HEK293 (cell line): ENCODE data around the gene RNF44.

Experiments
- GLIS2 ChIP-seq: fragments of 450-650 bp; formaldehyde crosslinking; IDR thresholded peaks from 2 replicates; pipeline ENCODE4 v1.5.1; 2016; ENCODE audit warnings: missing biosample characterization, missing genetic modification characterization
- PRDM1 ChIP-seq: fragments of 450-650 bp; formaldehyde crosslinking; IDR thresholded peaks from 2 replicates; pipeline ENCODE4; 2016; ENCODE audit warnings: missing biosample characterization, missing genetic modification characterization
- RBAK ChIP-seq: fragments of 450-650 bp; formaldehyde crosslinking; IDR thresholded peaks from 2 replicates; pipeline ENCODE4 v1.5.1; 2016; ENCODE audit warnings: missing biosample characterization, missing genetic modification characterization
- ZBTB17 ChIP-seq: fragments of 450-650 bp; formaldehyde crosslinking; IDR thresholded peaks from 2 replicates; pipeline ENCODE4 v1.5.1; 2016; ENCODE audit warnings: missing biosample characterization, missing genetic modification characterization
- ZNF596 ChIP-seq: fragments of 450-650 bp; IDR thresholded peaks from 2 replicates; pipeline ENCODE4 v1.5.0; 2018; ENCODE audit warnings: missing biosample characterization, mild to moderate bottlenecking, missing genetic modification characterization, moderate library complexity
- ZNF658 ChIP-seq: fragments of 450-650 bp; formaldehyde crosslinking; IDR thresholded peaks from 2 replicates; pipeline ENCODE4; 2016; ENCODE audit warnings: missing biosample characterization, missing genetic modification characterization
- TF ChIP-seq, protein P1 (sequence below): fragments of 450-650 bp; formaldehyde crosslinking; IDR thresholded peaks from 2 replicates; pipeline ENCODE4 v1.5.1; 2017; ENCODE audit warnings: missing biosample characterization, missing genetic modification characterization
- TF ChIP-seq, protein P2 (sequence below): fragments of 450-650 bp; formaldehyde crosslinking; IDR thresholded peaks from 2 replicates; pipeline ENCODE4 v1.5.1; 2016; ENCODE audit warnings: missing biosample characterization, missing genetic modification characterization

DNA sequence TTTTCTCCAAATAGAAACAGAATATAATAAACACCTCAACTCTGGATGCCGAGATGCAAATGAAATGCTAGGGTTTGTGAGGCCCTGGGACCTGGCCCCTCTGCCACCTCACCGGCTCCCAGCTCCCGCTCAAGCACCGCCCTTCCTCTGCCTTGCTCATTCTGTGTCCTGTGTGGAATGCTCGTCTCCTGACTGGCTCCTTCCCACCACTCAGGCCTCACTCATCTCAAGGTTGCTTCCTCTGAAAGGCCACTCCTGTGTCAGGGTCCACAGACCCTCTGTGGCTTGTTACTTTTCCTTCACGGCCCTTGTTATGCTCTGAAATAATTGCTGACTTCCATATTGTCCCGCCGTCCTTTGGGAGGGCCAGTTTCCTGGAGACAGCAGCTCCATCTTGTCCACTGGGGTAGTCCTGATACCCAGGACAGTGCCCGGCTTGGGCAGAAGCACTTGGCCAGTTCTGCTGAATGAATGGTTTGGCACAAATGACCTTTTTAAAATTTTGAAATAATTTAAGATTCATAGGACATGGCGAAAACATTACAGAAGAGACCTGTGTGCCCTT, 15.4 kb downstream of the RNF44 start:
- no peak for TF ChIP-seq RBAK
- TF ChIP-seq, protein P1, sequence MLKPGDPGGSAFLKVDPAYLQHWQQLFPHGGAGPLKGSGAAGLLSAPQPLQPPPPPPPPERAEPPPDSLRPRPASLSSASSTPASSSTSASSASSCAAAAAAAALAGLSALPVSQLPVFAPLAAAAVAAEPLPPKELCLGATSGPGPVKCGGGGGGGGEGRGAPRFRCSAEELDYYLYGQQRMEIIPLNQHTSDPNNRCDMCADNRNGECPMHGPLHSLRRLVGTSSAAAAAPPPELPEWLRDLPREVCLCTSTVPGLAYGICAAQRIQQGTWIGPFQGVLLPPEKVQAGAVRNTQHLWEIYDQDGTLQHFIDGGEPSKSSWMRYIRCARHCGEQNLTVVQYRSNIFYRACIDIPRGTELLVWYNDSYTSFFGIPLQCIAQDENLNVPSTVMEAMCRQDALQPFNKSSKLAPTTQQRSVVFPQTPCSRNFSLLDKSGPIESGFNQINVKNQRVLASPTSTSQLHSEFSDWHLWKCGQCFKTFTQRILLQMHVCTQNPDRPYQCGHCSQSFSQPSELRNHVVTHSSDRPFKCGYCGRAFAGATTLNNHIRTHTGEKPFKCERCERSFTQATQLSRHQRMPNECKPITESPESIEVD (tag by site-specific recombination): no peak
- no peak for TF ChIP-seq GLIS2
- no peak for TF ChIP-seq ZNF596 (tag by site-specific recombination)
- no peak for TF ChIP-seq PRDM1 (tag by site-specific recombination)
- no peak for TF ChIP-seq ZBTB17 (tag by site-specific recombination)
- TF ChIP-seq, protein P2, sequence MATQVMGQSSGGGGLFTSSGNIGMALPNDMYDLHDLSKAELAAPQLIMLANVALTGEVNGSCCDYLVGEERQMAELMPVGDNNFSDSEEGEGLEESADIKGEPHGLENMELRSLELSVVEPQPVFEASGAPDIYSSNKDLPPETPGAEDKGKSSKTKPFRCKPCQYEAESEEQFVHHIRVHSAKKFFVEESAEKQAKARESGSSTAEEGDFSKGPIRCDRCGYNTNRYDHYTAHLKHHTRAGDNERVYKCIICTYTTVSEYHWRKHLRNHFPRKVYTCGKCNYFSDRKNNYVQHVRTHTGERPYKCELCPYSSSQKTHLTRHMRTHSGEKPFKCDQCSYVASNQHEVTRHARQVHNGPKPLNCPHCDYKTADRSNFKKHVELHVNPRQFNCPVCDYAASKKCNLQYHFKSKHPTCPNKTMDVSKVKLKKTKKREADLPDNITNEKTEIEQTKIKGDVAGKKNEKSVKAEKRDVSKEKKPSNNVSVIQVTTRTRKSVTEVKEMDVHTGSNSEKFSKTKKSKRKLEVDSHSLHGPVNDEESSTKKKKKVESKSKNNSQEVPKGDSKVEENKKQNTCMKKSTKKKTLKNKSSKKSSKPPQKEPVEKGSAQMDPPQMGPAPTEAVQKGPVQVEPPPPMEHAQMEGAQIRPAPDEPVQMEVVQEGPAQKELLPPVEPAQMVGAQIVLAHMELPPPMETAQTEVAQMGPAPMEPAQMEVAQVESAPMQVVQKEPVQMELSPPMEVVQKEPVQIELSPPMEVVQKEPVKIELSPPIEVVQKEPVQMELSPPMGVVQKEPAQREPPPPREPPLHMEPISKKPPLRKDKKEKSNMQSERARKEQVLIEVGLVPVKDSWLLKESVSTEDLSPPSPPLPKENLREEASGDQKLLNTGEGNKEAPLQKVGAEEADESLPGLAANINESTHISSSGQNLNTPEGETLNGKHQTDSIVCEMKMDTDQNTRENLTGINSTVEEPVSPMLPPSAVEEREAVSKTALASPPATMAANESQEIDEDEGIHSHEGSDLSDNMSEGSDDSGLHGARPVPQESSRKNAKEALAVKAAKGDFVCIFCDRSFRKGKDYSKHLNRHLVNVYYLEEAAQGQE (tag by site-specific recombination): no peak
- no peak for TF ChIP-seq ZNF658 (tag by site-specific recombination)
